GM23248 (cell line): ENCODE results near the gene SIPA1L3.

Experiments
- EZH2 ChIP-seq: fragments of 200-600 bp; sonication (generic); IDR thresholded peaks from 2 replicates; pipeline ENCODE4 v1.6.1; 2018; ENCODE audit warnings: antibody characterized with exemption, mild to moderate bottlenecking; ENCODE audit not compliant: insufficient read depth, poor library complexity, severe bottlenecking
- EZH2phosphoT487 ChIP-seq: fragments of 200-600 bp; sonication (generic); IDR thresholded peaks from 2 replicates; pipeline ENCODE4 v1.6.1; 2018; ENCODE audit warnings: antibody characterized with exemption, moderate library complexity, mild to moderate bottlenecking, low read depth; ENCODE audit not compliant: insufficient read depth

DNA sequence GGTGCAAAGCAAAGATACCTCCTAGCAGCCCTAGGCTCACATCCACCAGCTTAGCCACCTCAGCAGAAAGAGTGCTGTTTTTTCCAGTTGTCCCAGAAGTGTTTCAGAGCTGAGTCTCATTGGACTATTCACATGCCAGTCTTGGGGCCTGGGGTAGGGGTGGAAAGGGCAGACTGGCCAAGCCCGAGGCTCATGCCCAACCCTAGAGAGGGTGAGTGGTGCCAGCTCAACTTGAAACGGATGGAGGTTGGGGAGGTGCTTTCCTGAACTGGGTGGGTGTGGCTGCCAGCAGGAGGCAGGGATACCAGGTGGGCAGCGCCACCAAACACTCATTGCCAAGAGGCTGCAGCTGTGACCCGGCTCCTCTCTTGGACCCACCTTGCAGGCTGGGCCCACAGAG is 200.1 kb downstream of the SIPA1L3 start:
- no peak for TF ChIP-seq EZH2
- TF ChIP-seq EZH2phosphoT487: no peak
